Psoas muscle (tissue), 8 donors: Measurements from ENCODE around the gene FBXO2. TPM values are rescaled to one million over a fixed set of nuclear protein-coding genes. Genes with fewer than 3 reads are reported as not detected.

Experiments used
- ATAC-seq, 4 donors: fragments of 200-7000 bp; cut with Tn5 transposase; one replicate each; pipeline ENCODE4 v1.9.1; 2020; ENCODE audit warnings: moderate library complexity in 3 of 4, mild to moderate bottlenecking in 2 of 4
- DNase-seq, 2 donors: peaks; one replicate each; pipeline ENCODE4 v3.0.0-alpha.2; 2020
- H3K27ac ChIP-seq: fragments of 200-600 bp; one replicate; pipeline ENCODE4 v1.8.0; 2022
- H3K27me3 ChIP-seq, 3 donors: fragments of 200-600 bp in 1 of 3; one replicate each; pipeline versions ENCODE4 v1.6.1 to v1.8.0; 2013 to 2022; ENCODE audit warnings: low read length in 2 of 3, mild to moderate bottlenecking in 2 of 3, moderate library complexity in 1 of 3; ENCODE audit not compliant: insufficient read depth in 3 of 3
- H3K36me3 ChIP-seq, 2 donors: fragments of 200-600 bp in 1 of 2; one replicate each; pipeline versions ENCODE4 v1.6.1 to v1.8.0; 2013 to 2022; ENCODE audit warnings: low read depth in 1 of 2, mild to moderate bottlenecking in 1 of 2, moderate library complexity in 1 of 2; ENCODE audit not compliant: insufficient read depth in 1 of 2
- H3K4me1 ChIP-seq: fragments of 200-600 bp; one replicate; pipeline ENCODE4 v1.8.0; 2022
- H3K4me3 ChIP-seq: fragments of 200-600 bp; one replicate; pipeline ENCODE4 v1.8.0; 2022; ENCODE audit warnings: mild to moderate bottlenecking
- H3K9me3 ChIP-seq: fragments of 200-600 bp; one replicate; pipeline ENCODE4 v1.8.0; 2022
- WGBS, 3 donors: extraction: QIAGEN DNeasy Blood & Tissue Kit; methylation state at CpG; one replicate each; pipeline versions ENCODE4 v1.1.6 to v1.1.7; 2013; 5-methylcytosine and 5-hydroxymethylcytosine counted together
- intact Hi-C, 2 donors: fragments of 100-400 bp; cut with DNase I; formaldehyde crosslinking; loops; one replicate each; pipeline versions ENCODE4 v1.11.0 to v1.14.2; 2022
- polyA plus RNA-seq, 3 donors: library from polyadenylated mRNA; stranded (reverse); fragments of 200-250 nt; gene quantifications; one replicate each; pipeline ENCODE4 v1.2.3, GENCODE V29; 2013
- total RNA-seq, 4 donors: library from RNA; stranded (reverse); fragmentation: NEBNext Ultra II Directional in 2 of 4; extraction: Animal tissue kit (Norgen Biotek cat#: 25700) in 2 of 4; gene quantifications; one replicate each; pipeline versions ENCODE4 v1.2.1 to v1.2.4, GENCODE V29; 2021 to 2023
- TF ChIP-seq, protein P1 (sequence below): fragments of 200-600 bp; IDR thresholded peaks from one replicate; pipeline ENCODE4 v1.8.0; 2022; ENCODE audit warnings: antibody characterized with exemption
- donor health status: healthy with polysubstance abuse.
- donor health status: DM: no; HTN: no; CAD: no; lungs with moderate emphysema.
- donor health status: Bipolar disorder and iron deficiency.
- donor health status: healthy.
- donor health status: DM: yes; HTN: yes; CAD: no.
- donor health status: DM: no; HTN: no; CAD: no.
- donor health status: DM: no; HTN: no; CAD: no.
- donor health status: DM: yes; HTN: yes; CAD: no.

Gene FBXO2
- total and polyA plus RNA-seq, 7 donors: 0.35 to 20.9 (median 1.2) TPM

DNA sequence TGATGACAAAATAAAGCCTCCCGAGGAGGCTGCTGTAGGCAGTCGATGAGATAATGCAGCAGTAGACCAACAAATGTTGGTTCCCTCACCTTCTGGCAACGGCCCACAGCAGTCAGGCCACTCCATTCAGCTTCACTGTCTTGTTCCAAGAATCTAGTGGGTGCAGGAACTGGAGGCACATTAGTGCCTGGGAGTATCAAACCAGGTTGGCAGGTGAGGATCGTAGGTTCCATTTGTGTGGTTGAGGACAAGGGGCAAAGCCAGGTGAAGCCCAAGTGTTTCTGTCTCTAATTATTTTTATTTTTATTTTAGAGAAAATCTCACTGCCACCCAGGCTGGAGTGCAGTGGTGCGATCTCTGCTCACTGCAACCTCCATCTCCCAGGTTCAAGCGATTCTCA lies 13.3 kb downstream of the FBXO2 start:
- Histone ChIP-seq H3K27ac (no peak overlapping the region), H3K4me3 (no peak overlapping the region), H3K9me3 (no peaks in the 10 kb centered on the region), H3K27me3 (no peaks in the 10 kb centered on the region), H3K4me1 (no peaks in the 10 kb centered on the region), H3K36me3 (no peaks in the 10 kb centered on the region)
- ATAC-seq (no peak), DNase-seq (no peak)
- intact Hi-C loops: loop anchor here (5.0 to 10.0 kb wide), 3 partner anchors 304 to 604 kb away; no protein-coding TSS in a partner anchor
- TF ChIP-seq, protein P1, sequence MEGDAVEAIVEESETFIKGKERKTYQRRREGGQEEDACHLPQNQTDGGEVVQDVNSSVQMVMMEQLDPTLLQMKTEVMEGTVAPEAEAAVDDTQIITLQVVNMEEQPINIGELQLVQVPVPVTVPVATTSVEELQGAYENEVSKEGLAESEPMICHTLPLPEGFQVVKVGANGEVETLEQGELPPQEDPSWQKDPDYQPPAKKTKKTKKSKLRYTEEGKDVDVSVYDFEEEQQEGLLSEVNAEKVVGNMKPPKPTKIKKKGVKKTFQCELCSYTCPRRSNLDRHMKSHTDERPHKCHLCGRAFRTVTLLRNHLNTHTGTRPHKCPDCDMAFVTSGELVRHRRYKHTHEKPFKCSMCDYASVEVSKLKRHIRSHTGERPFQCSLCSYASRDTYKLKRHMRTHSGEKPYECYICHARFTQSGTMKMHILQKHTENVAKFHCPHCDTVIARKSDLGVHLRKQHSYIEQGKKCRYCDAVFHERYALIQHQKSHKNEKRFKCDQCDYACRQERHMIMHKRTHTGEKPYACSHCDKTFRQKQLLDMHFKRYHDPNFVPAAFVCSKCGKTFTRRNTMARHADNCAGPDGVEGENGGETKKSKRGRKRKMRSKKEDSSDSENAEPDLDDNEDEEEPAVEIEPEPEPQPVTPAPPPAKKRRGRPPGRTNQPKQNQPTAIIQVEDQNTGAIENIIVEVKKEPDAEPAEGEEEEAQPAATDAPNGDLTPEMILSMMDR: no peak
- 55 to 63% (median 57%) methylated on average over 6 of the region's 6 CpGs for WGBS, 3 donors

DNA sequence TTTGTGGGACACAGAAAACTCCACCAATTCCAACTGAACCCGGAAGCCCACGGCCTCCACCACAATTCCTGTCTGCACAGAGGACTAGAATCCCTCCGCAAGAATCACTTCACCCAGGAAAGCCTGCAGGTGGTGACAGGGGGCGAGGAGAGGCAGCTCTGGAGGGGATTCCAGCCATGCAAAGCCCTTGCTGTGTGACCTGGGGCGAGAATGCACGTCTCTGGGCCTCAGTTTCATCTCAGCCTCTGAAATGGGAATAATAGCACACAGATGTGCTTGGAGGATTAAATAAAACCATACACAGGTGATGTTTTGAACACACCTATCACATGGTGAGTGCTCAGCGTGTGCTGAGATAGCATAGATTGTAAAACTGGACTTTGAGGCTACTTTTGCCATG lies 14.1 kb downstream of the FBXO2 start:
- 60 to 65% (median 60%) methylated on average over 7 of the region's 7 CpGs for WGBS, 3 donors
- Histone ChIP-seq H3K27me3 (no peaks in the 10 kb centered on the region), H3K27ac (no peak overlapping the region), H3K36me3 (no peaks in the 10 kb centered on the region), H3K9me3 (no peaks in the 10 kb centered on the region), H3K4me1 (no peaks in the 10 kb centered on the region), H3K4me3 (no peak overlapping the region)
- TF ChIP-seq, protein P1: no peak
- ATAC-seq (no peak), DNase-seq (no peak)
- intact Hi-C loops: loop anchor here (5.0 to 10.0 kb wide), 3 partner anchors 303 to 603 kb away; no protein-coding TSS in a partner anchor

DNA sequence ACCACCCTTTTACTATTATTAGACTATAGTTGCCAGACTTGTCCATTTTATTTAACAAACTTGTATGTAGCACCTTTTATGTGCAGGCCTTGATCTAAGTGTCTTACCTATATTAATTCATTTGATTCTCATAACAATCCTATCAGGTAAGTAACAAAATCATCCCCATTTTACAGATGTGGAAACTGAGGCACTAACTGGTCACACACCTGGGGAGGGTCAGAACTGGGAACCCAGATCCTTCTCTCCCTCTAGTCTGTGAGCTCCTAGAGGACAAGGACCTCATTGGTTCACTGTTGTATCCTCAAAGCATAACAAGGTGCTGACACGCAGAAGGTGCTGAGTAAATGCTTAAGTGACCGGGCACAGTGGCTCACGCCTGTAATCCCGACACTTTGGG lies 14.9 kb downstream of the FBXO2 start:
- ATAC-seq (no peak), DNase-seq (no peak)
- no peak overlapping the region for H3K4me3 ChIP-seq
- peaks cover 0 to under 1% (median 0%) of the 10 kb centered on the region in 3 donors for H3K27me3 ChIP-seq
- H3K36me3 ChIP-seq: no peaks in the 10 kb centered on the region
- TF ChIP-seq, protein P1: no peak
- H3K27ac ChIP-seq: no peak overlapping the region
- H3K9me3 ChIP-seq: no peaks in the 10 kb centered on the region
- WGBS, 3 donors: 88 to 91% (median 90%) methylated on average over 4 of the region's 4 CpGs
- no peaks in the 10 kb centered on the region for H3K4me1 ChIP-seq
- intact Hi-C loops: no loop called here

DNA sequence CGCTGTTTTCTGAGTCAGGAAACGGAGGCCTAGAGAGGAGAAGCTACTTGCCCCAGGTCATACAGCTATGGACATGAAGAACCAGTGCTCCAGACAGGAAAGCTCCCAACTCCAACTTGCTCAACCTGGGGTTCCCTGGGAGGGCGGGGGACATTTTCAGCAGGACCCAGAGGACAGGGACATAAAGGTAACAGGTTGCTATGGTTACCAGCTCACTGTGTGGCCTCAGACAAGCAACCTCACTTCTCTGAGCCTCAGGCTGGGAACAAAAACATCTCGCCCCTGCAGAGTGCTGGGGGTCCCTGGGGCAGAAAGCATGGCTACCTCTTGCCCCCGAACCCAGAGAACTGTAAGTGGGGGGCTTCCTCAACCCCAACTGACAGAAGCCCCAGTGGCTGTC lies 16.1 kb downstream of the FBXO2 start:
- ATAC-seq (no peak), DNase-seq (no peak)
- no peaks in the 10 kb centered on the region for H3K4me1 ChIP-seq
- no peaks in the 10 kb centered on the region for H3K36me3 ChIP-seq
- H3K9me3 ChIP-seq: no peaks in the 10 kb centered on the region
- H3K27ac ChIP-seq: no peak overlapping the region
- H3K27me3 ChIP-seq: peaks cover 0 to 12% (median 0%) of the 10 kb centered on the region in 3 donors
- TF ChIP-seq, protein P1: no peak
- H3K4me3 ChIP-seq: no peak overlapping the region
- intact Hi-C loops: no loop called here
- 56 to 62% (median 58%) methylated on average over 5 of the region's 5 CpGs for WGBS, 3 donors
